Measurements from ENCODE around the gene CD69. TPM values are rescaled to one million over a fixed set of nuclear protein-coding genes. Genes with fewer than 3 reads are reported as not detected.

Gene CD69
- total and polyA plus RNA-seq, 2 experiments from 2014 or later: not detected

GRCh38 chr12:9763025-9763424 is 2.3 kb upstream of the CD69 start:
- H3K4me3 ChIP-seq: no peak overlapping the region
- TF ChIP-seq EZH2phosphoT487 (IDR thresholded peaks at IDR 0.05; ENCODE audit: insufficient read depth, low read depth) (no peak), EZH2 (IDR thresholded peaks at IDR 0.05; ENCODE audit: insufficient read depth, poor library complexity, severe bottlenecking) (no peak)
- in situ Hi-C loops (cut with MboI): no loop called here
- no peaks in the 10 kb centered on the region for H3K36me3 ChIP-seq (ENCODE audit: low read depth)
- no peak overlapping the region for H3K9ac ChIP-seq
- DNase-seq: no peak
- H2AFZ ChIP-seq: no peak overlapping the region
- no peaks in the 10 kb centered on the region for H4K20me1 ChIP-seq (ENCODE audit: insufficient read depth)
- H3K79me2 ChIP-seq (ENCODE audit: insufficient read depth): no peaks in the 10 kb centered on the region
- H3K4me1 ChIP-seq (ENCODE audit: insufficient read depth): no peaks in the 10 kb centered on the region
- H3K27me3 ChIP-seq (replicated peaks; ENCODE audit: insufficient read depth): peaks cover 15% of the 10 kb centered on the region; the same call in 1 of the 2 replicates
- no peak overlapping the region for H3K27ac ChIP-seq
- WGBS, 2 experiments (ENCODE audit: low coverage in 1 of 2, low lambda C conversion rate in 2 of 2, missing lambda C conversion rate in 2 of 2): 27 to 34% methylated on average over 2 of the region's 2 CpGs
- no peaks in the 10 kb centered on the region for H3F3A ChIP-seq (ENCODE audit: insufficient read depth)
- no peak overlapping the region for H3K4me2 ChIP-seq (ENCODE audit: unreplicated experiment)
- no peaks in the 10 kb centered on the region for H3K9me3 ChIP-seq (ENCODE audit: low read depth)
- no peaks in the 10 kb centered on the region for H3K9me2 ChIP-seq (ENCODE audit: insufficient read depth)

- Histone ChIP-seq H3K36me3 (ENCODE audit: low read depth) (no peaks in the 10 kb centered on the region), H3K9me3 (ENCODE audit: low read depth) (no peaks in the 10 kb centered on the region), H3K9me2 (ENCODE audit: insufficient read depth) (no peaks in the 10 kb centered on the region), H2AFZ (no peak overlapping the region), H3K4me3 (no peak overlapping the region), H4K20me1 (ENCODE audit: insufficient read depth) (no peaks in the 10 kb centered on the region), H3F3A (ENCODE audit: insufficient read depth) (no peaks in the 10 kb centered on the region), H3K79me2 (ENCODE audit: insufficient read depth) (no peaks in the 10 kb centered on the region), H3K4me1 (ENCODE audit: insufficient read depth) (no peaks in the 10 kb centered on the region), H3K27me3 (replicated peaks; ENCODE audit: insufficient read depth) (peaks cover 15% of the 10 kb centered on the region; the same call in 1 of the 2 replicates), H3K27ac (no peak overlapping the region), H3K4me2 (ENCODE audit: unreplicated experiment) (no peak overlapping the region), H3K9ac (no peak overlapping the region)
- in situ Hi-C loops (cut with MboI): no loop called here
- WGBS, 2 experiments (ENCODE audit: low coverage in 1 of 2, low lambda C conversion rate in 2 of 2, missing lambda C conversion rate in 2 of 2): 64 to 67% methylated on average over 5 of the region's 5 CpGs
- no peak for DNase-seq
- TF ChIP-seq EZH2phosphoT487 (IDR thresholded peaks at IDR 0.05; ENCODE audit: insufficient read depth, low read depth): no peak
- no peak for TF ChIP-seq EZH2 (IDR thresholded peaks at IDR 0.05; ENCODE audit: insufficient read depth, poor library complexity, severe bottlenecking)
Observed at GRCh38 chr12:9762369-9762768, 1.7 kb upstream of the CD69 start.

GRCh38 chr12:9761419-9761781 is 699 bp upstream of the CD69 start:
- H3K9me2 ChIP-seq (ENCODE audit: insufficient read depth): no peaks in the 10 kb centered on the region
- in situ Hi-C loops (cut with MboI): no loop called here
- H3K36me3 ChIP-seq (ENCODE audit: low read depth): no peaks in the 10 kb centered on the region
- WGBS, 2 experiments (ENCODE audit: low coverage in 1 of 2, low lambda C conversion rate in 2 of 2, missing lambda C conversion rate in 2 of 2): 46 to 48% methylated on average over 4 of the region's 4 CpGs
- H3F3A ChIP-seq (ENCODE audit: insufficient read depth): no peaks in the 10 kb centered on the region
- no peak overlapping the region for H2AFZ ChIP-seq
- no peaks in the 10 kb centered on the region for H3K4me1 ChIP-seq (ENCODE audit: insufficient read depth)
- no peaks in the 10 kb centered on the region for H3K79me2 ChIP-seq (ENCODE audit: insufficient read depth)
- H3K4me2 ChIP-seq (ENCODE audit: unreplicated experiment): no peak overlapping the region
- no peaks in the 10 kb centered on the region for H3K9me3 ChIP-seq (ENCODE audit: low read depth)
- no peak overlapping the region for H3K27ac ChIP-seq
- DNase-seq: no peak
- no peak overlapping the region for H3K4me3 ChIP-seq
- TF ChIP-seq EZH2phosphoT487 (IDR thresholded peaks at IDR 0.05; ENCODE audit: insufficient read depth, low read depth): no peak
- TF ChIP-seq EZH2 (IDR thresholded peaks at IDR 0.05; ENCODE audit: insufficient read depth, poor library complexity, severe bottlenecking): no peak
- H4K20me1 ChIP-seq (ENCODE audit: insufficient read depth): no peaks in the 10 kb centered on the region
- H3K27me3 ChIP-seq (replicated peaks; ENCODE audit: insufficient read depth): peaks cover 15% of the 10 kb centered on the region; the same call in 1 of the 2 replicates
- no peak overlapping the region for H3K9ac ChIP-seq

GRCh38 chr12:9760120-9760519 is 581 bp downstream of the CD69 start:
- no peak overlapping the region for H2AFZ ChIP-seq
- WGBS, 2 experiments (ENCODE audit: low coverage in 1 of 2, low lambda C conversion rate in 2 of 2, missing lambda C conversion rate in 2 of 2): 85 to 90% methylated on average over 1 of the region's 1 CpG
- H3K36me3 ChIP-seq (ENCODE audit: low read depth): no peaks in the 10 kb centered on the region
- H3K9me2 ChIP-seq (ENCODE audit: insufficient read depth): no peaks in the 10 kb centered on the region
- peaks cover 15% of the 10 kb centered on the region; the same call in 1 of the 2 replicates for H3K27me3 ChIP-seq (replicated peaks; ENCODE audit: insufficient read depth)
- no peak overlapping the region for H3K4me2 ChIP-seq (ENCODE audit: unreplicated experiment)
- H3K4me1 ChIP-seq (ENCODE audit: insufficient read depth): no peaks in the 10 kb centered on the region
- no peak for TF ChIP-seq EZH2phosphoT487 (IDR thresholded peaks at IDR 0.05; ENCODE audit: insufficient read depth, low read depth)
- no peak for TF ChIP-seq EZH2 (IDR thresholded peaks at IDR 0.05; ENCODE audit: insufficient read depth, poor library complexity, severe bottlenecking)
- in situ Hi-C loops (cut with MboI): no loop called here
- H4K20me1 ChIP-seq (ENCODE audit: insufficient read depth): no peaks in the 10 kb centered on the region
- no peaks in the 10 kb centered on the region for H3F3A ChIP-seq (ENCODE audit: insufficient read depth)
- no peaks in the 10 kb centered on the region for H3K9me3 ChIP-seq (ENCODE audit: low read depth)
- no peaks in the 10 kb centered on the region for H3K79me2 ChIP-seq (ENCODE audit: insufficient read depth)
- DNase-seq: no peak
- no peak overlapping the region for H3K27ac ChIP-seq
- no peak overlapping the region for H3K9ac ChIP-seq
- H3K4me3 ChIP-seq: no peak overlapping the region

GRCh38 chr12:9759694-9760093 is 1.0 kb downstream of the CD69 start:
- Histone ChIP-seq H3K9ac (no peak overlapping the region), H3K9me3 (ENCODE audit: low read depth) (no peaks in the 10 kb centered on the region), H3K9me2 (ENCODE audit: insufficient read depth) (no peaks in the 10 kb centered on the region), H3K27ac (no peak overlapping the region), H3F3A (ENCODE audit: insufficient read depth) (no peaks in the 10 kb centered on the region), H4K20me1 (ENCODE audit: insufficient read depth) (no peaks in the 10 kb centered on the region), H3K36me3 (ENCODE audit: low read depth) (no peaks in the 10 kb centered on the region), H3K27me3 (replicated peaks; ENCODE audit: insufficient read depth) (peaks cover 19% of the 10 kb centered on the region), H2AFZ (no peak overlapping the region), H3K79me2 (ENCODE audit: insufficient read depth) (no peaks in the 10 kb centered on the region), H3K4me1 (ENCODE audit: insufficient read depth) (no peaks in the 10 kb centered on the region), H3K4me3 (no peak overlapping the region), H3K4me2 (ENCODE audit: unreplicated experiment) (no peak overlapping the region)
- TF ChIP-seq EZH2phosphoT487 (IDR thresholded peaks at IDR 0.05; ENCODE audit: insufficient read depth, low read depth): no peak
- TF ChIP-seq EZH2 (IDR thresholded peaks at IDR 0.05; ENCODE audit: insufficient read depth, poor library complexity, severe bottlenecking): no peak
- 58 to 74% methylated on average over 1 of the region's 1 CpG for WGBS, 2 experiments (ENCODE audit: low coverage in 1 of 2, low lambda C conversion rate in 2 of 2, missing lambda C conversion rate in 2 of 2)
- in situ Hi-C loops (cut with MboI): no loop called here
- DNase-seq: no peak

All from GM23248 (cell line).